Measurements from ENCODE around the gene PFDN4. TPM values are rescaled to one million over a fixed set of nuclear protein-coding genes. Genes with fewer than 3 reads are reported as not detected.
"Not testable (repeated sequence)": the region's sequence is repeated elsewhere in the genome, so short reads cannot be mapped to it uniquely, and the experiment has no call there.

Gene PFDN4
- total RNA-seq, 1 donor from 2014 or later, result 15.3 TPM

DNA sequence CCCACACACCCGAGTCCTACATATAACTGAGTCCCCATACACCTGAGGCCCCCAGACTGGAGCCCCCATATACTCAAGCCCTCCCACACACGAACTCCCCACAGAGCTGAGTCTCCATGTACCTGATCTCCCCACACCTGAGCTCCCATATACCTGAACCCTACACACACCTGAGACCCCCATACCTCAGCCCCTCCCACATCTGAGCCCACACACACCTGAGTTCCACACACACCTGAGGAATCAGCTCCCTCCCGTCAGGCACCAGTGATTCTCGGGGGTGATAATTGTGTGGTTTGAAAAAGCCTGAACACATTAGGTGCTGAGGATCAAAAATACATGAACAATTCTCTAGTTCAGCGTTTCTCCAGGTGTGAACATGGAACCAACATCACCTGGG lies 15.4 kb downstream of the PFDN4 start:
- Histone ChIP-seq H3K4me3 (no peak overlapping the region), H3K9me3 (no peaks in the 10 kb centered on the region), H3K27me3 (ENCODE audit: low read depth) (no peaks in the 10 kb centered on the region), H3K4me1 (peaks cover 6% of the 10 kb centered on the region), H3K36me3 (peaks cover 6% of the 10 kb centered on the region), H3K27ac (no peak overlapping the region)
- ATAC-seq (no peak), DNase-seq (no peak)
- TF ChIP-seq, protein P1, sequence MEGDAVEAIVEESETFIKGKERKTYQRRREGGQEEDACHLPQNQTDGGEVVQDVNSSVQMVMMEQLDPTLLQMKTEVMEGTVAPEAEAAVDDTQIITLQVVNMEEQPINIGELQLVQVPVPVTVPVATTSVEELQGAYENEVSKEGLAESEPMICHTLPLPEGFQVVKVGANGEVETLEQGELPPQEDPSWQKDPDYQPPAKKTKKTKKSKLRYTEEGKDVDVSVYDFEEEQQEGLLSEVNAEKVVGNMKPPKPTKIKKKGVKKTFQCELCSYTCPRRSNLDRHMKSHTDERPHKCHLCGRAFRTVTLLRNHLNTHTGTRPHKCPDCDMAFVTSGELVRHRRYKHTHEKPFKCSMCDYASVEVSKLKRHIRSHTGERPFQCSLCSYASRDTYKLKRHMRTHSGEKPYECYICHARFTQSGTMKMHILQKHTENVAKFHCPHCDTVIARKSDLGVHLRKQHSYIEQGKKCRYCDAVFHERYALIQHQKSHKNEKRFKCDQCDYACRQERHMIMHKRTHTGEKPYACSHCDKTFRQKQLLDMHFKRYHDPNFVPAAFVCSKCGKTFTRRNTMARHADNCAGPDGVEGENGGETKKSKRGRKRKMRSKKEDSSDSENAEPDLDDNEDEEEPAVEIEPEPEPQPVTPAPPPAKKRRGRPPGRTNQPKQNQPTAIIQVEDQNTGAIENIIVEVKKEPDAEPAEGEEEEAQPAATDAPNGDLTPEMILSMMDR (IDR thresholded peaks at IDR 0.05), result no peak
- intact Hi-C loops (cut with DNase I), result no loop called here

DNA sequence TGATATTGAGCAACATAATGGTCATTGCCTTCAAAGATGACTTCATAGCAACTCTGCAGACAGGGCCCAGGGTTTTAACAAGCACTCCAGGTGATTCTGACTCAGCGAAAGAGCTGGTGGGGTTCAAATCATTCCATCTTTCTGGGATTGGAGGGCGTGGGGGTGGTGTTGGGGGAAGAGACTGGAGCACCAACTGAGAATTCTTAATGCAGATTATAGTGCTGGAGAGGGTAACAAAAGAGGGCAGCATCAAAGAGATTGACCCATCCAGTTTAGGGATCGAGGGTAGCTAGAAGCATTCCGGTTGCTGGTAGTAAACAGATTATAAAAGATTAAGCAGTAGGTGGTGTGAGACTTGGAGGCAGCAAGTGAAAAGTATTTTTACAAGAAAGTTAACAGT lies 15.9 kb downstream of the PFDN4 start:
- H3K4me3 ChIP-seq, result no peak overlapping the region
- DNase-seq (no peak), ATAC-seq (no peak)
- H3K27ac ChIP-seq, result no peak overlapping the region
- H3K27me3 ChIP-seq (ENCODE audit: low read depth), result no peaks in the 10 kb centered on the region
- intact Hi-C loops (cut with DNase I), result no loop called here
- H3K9me3 ChIP-seq, result no peaks in the 10 kb centered on the region
- TF ChIP-seq, protein P1 (IDR thresholded peaks at IDR 0.05), result no peak
- H3K4me1 ChIP-seq, result peaks cover 6% of the 10 kb centered on the region
- peaks cover 6% of the 10 kb centered on the region for H3K36me3 ChIP-seq

DNA sequence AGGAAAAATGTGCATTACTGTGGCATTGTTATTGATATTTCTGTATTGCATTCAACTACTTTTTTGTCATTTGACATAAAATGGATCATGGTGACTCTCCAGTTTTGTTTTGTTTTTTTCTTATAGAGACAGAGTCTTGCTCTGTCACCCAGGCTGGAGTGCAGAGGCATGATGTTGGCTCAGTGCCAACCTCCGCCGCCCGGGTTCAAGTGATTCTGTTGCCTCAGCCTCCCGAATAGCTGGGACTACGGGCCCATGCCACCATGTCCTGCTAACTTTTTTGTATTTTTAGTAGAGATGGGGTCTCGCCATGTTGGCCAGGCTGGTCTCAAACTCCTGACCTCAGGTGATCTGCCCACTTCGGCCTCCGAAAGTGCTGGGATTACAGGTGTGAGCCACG lies 16.8 kb downstream of the PFDN4 start:
- H3K4me1 ChIP-seq; H3K4me3 ChIP-seq; intact Hi-C loops (cut with DNase I); DNase-seq; H3K27ac ChIP-seq; H3K27me3 ChIP-seq (ENCODE audit: low read depth); H3K36me3 ChIP-seq; ATAC-seq; H3K9me3 ChIP-seq: not testable (repeated sequence)

DNA sequence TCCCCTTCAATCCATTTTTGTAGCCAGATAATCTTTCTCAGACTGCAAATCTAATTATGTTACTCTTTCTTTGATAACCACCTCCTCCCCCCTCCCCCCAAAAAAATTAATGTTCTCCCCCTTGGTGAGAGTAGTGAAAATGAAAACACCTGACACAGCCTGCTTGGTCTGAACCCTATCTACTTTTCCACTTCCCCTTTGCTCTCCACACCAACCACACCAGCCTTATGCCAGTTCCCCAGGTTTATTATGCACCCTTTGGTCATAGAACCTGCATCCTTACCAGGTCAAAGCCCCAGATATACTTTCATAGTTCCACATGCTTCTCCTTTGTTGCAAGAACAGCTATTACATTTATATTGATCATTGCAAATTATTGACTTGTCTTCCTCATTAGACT lies 19.4 kb downstream of the PFDN4 start:
- TF ChIP-seq, protein P1 (IDR thresholded peaks at IDR 0.05), result no peak
- Histone ChIP-seq H3K27me3 (ENCODE audit: low read depth) (no peaks in the 10 kb centered on the region), H3K27ac (no peak overlapping the region), H3K36me3 (no peaks in the 10 kb centered on the region), H3K9me3 (no peaks in the 10 kb centered on the region), H3K4me1 (no peaks in the 10 kb centered on the region), H3K4me3 (no peak overlapping the region)
- DNase-seq, result no peak
- no peak for ATAC-seq
- intact Hi-C loops (cut with DNase I), result no loop called here

DNA sequence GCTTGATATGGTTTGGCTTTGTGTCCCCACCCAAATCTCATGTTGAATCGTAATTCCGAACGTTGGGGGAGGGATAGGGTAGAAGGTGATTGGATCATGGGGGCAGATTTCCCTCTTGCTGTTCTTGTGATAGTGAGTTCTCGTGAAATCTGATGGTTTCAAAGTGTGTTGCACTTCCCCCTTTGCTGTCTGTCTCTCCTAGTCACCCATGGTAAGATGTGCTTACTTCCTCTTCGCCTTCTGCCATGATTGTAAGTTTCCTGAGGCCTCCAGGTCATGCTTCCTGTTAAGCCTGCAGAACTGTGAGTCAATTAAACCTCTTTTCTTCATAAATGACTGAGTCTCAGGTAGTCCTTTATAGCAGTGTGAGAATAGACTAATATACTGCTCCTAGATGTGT lies 19.9 kb downstream of the PFDN4 start:
- Histone ChIP-seq H3K36me3 (no peaks in the 10 kb centered on the region), H3K4me3 (no peak overlapping the region), H3K9me3 (no peaks in the 10 kb centered on the region), H3K27me3 (ENCODE audit: low read depth) (no peaks in the 10 kb centered on the region), H3K4me1 (no peaks in the 10 kb centered on the region), H3K27ac (no peak overlapping the region)
- DNase-seq (no peak), ATAC-seq (no peak)
- TF ChIP-seq, protein P1 (IDR thresholded peaks at IDR 0.05), result no peak
- intact Hi-C loops (cut with DNase I), result no loop called here

DNA sequence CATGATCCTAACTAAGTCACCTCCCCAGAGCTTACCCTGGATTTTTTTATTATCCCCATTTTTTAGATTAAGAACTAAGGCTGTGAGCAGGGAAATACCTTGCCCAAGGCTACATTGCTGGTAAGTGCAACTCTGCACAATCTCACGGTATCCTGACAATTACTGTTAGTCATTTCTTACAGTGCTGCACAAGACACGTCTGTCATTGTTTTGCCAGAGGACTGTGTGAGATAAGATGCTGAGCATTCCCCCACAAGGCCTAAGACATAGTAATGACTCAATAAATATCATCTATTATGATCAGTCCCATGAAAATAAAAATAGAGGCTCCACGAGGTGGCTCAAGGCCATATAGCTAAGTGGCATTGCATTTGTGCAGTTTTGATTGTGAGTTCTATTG lies 21.0 kb downstream of the PFDN4 start:
- intact Hi-C loops (cut with DNase I), result no loop called here
- Histone ChIP-seq H3K4me1 (no peaks in the 10 kb centered on the region), H3K36me3 (no peaks in the 10 kb centered on the region), H3K27ac (no peak overlapping the region), H3K4me3 (no peak overlapping the region), H3K9me3 (no peaks in the 10 kb centered on the region), H3K27me3 (ENCODE audit: low read depth) (no peaks in the 10 kb centered on the region)
- TF ChIP-seq, protein P1 (IDR thresholded peaks at IDR 0.05), result no peak
- DNase-seq (no peak), ATAC-seq (no peak)

Measured in lower lobe of right lung (tissue), 2 donors.